Small intestine (tissue), 7 donors: ENCODE measurements around the gene ZBTB16. TPM values are rescaled to one million over a fixed set of nuclear protein-coding genes. Genes with fewer than 3 reads are reported as not detected.
A peak's percentile ranks its signal among the peaks of the same experiment; 100 is the strongest.

ENCODE experiments used
- DNase-seq, 2 donors: peaks; one replicate each; pipeline versions ENCODE4 v3.0.0 to v3.0.0-alpha.2; 2013
- FAIRE-seq: peaks from 2 replicates; lab custom pipeline; 2012; peaks lifted over from hg19 to GRCh38; lab: Jason Lieb, UNC
- H3K27ac ChIP-seq, 3 donors: one replicate each; pipeline ENCODE4 v1.5.1; 2013; ENCODE audit warnings: low read length in 2 of 3, mild to moderate bottlenecking in 2 of 3, control low read depth in 1 of 3, inconsistent platforms in 1 of 3, low read depth in 1 of 3, moderate library complexity in 1 of 3
- H3K27me3 ChIP-seq, 3 donors: one replicate each; pipeline ENCODE4 v1.6.1; 2013; ENCODE audit warnings: low read length in 3 of 3, inconsistent platforms in 1 of 3; ENCODE audit not compliant: control insufficient read depth in 3 of 3, insufficient read depth in 3 of 3
- H3K36me3 ChIP-seq, 3 donors: one replicate each; pipeline ENCODE4 v1.6.1; 2013; ENCODE audit warnings: low read length in 3 of 3, inconsistent platforms in 1 of 3, low read depth in 1 of 3, mild to moderate bottlenecking in 1 of 3, moderate library complexity in 1 of 3; ENCODE audit not compliant: control insufficient read depth in 3 of 3, insufficient read depth in 2 of 3
- H3K4me1 ChIP-seq, 3 donors: one replicate each; pipeline ENCODE4 v1.6.1; 2013; ENCODE audit warnings: low read length in 2 of 3, inconsistent platforms in 1 of 3, low read depth in 1 of 3, mild to moderate bottlenecking in 1 of 3, moderate library complexity in 1 of 3; ENCODE audit not compliant: control insufficient read depth in 3 of 3, insufficient read depth in 2 of 3
- H3K4me3 ChIP-seq, 3 donors: one replicate each; pipeline ENCODE4 v1.5.1; 2013; ENCODE audit warnings: low read length in 3 of 3, control low read depth in 1 of 3, inconsistent platforms in 1 of 3, low read depth in 1 of 3, mild to moderate bottlenecking in 1 of 3, moderate library complexity in 1 of 3
- H3K9me3 ChIP-seq, 2 donors: one replicate each; pipeline ENCODE4 v1.6.1; 2013; ENCODE audit warnings: low read depth in 1 of 2, low read length in 1 of 2; ENCODE audit not compliant: control insufficient read depth in 2 of 2, insufficient read depth in 1 of 2
- WGBS, 3 donors: extraction: QIAGEN DNeasy Blood & Tissue Kit; methylation state at CpG; one replicate each; pipeline ENCODE4 v1.1.7; 2013; 5-methylcytosine and 5-hydroxymethylcytosine counted together
- polyA plus RNA-seq, 4 donors: library from polyadenylated mRNA; stranded (reverse) in 3 of 4; unstranded in 1 of 4; fragments of 200-250 nt in 3 of 4; fragments of 120-200 nt in 1 of 4; gene quantifications; one replicate each; pipeline versions ENCODE4 v1.2.1 to v1.2.3, GENCODE V29; 2013
- donor health status: healthy with polysubstance abuse.
- donor health status: control.
- donor health status: control.
- donor health status: Bipolar disorder and iron deficiency.
- donor health status: healthy.

ZBTB16 gene
- polyA plus RNA-seq, 4 donors: 1.5 to 32.4 (median 17.4) TPM

GRCh38 chr11:114170226-114170625 is 110.7 kb downstream of the ZBTB16 start:
- H3K9me3 ChIP-seq: no peaks in the 10 kb centered on the region
- H3K27ac ChIP-seq: peak overlapping the region in 2 of 3 donors; percentile 59 to 81
- DNase-seq (no peak), FAIRE-seq (no peak)
- peaks cover 0 to 3% (median 0%) of the 10 kb centered on the region in 3 donors for H3K36me3 ChIP-seq
- no peak overlapping the region for H3K4me3 ChIP-seq
- 89 to 92% (median 89%) methylated on average over 10 of the region's 10 CpGs for WGBS, 3 donors
- no peaks in the 10 kb centered on the region for H3K27me3 ChIP-seq
- peaks cover 69 to 81% (median 71%) of the 10 kb centered on the region in 3 donors for H3K4me1 ChIP-seq

- no peaks in the 10 kb centered on the region for H3K27me3 ChIP-seq
- H3K4me3 ChIP-seq: no peak overlapping the region
- H3K36me3 ChIP-seq: peaks cover 0 to 3% (median 0%) of the 10 kb centered on the region in 3 donors
- peak overlapping the region; percentile 56 to 84 (median 81) for H3K27ac ChIP-seq
- FAIRE-seq (no peak), DNase-seq (peak; percentile 89 to 96)
- 24 to 40% (median 40%) methylated on average over 13 to 15 of the region's 15 CpGs for WGBS, 3 donors
- no peaks in the 10 kb centered on the region for H3K9me3 ChIP-seq
- H3K4me1 ChIP-seq: peaks cover 62 to 91% (median 68%) of the 10 kb centered on the region in 3 donors
These were observed 111.9 kb downstream of the ZBTB16 start for GRCh38 chr11:114171257-114172054.

- H3K27ac ChIP-seq: peak overlapping the region; percentile 77 to 84 (median 81)
- WGBS, 3 donors: 52 to 64% (median 63%) methylated on average over 14 of the region's 14 CpGs
- H3K4me1 ChIP-seq: peaks cover 62 to 94% (median 66%) of the 10 kb centered on the region in 3 donors
- H3K36me3 ChIP-seq: peaks cover 0 to 3% (median 0%) of the 10 kb centered on the region in 3 donors
- no peaks in the 10 kb centered on the region for H3K27me3 ChIP-seq
- no peak for FAIRE-seq
- H3K9me3 ChIP-seq: no peaks in the 10 kb centered on the region
- DNase-seq: no peak
- H3K4me3 ChIP-seq: no peak overlapping the region
These were observed 112.7 kb downstream of the ZBTB16 start for GRCh38 chr11:114172055-114172861.

- Histone ChIP-seq H3K4me1 (peaks cover 60 to 92% (median 63%) of the 10 kb centered on the region in 3 donors), H3K9me3 (no peaks in the 10 kb centered on the region), H3K27ac (peak overlapping the region; percentile 62 to 84 (median 77)), H3K36me3 (peaks cover 0 to 3% (median 0%) of the 10 kb centered on the region in 3 donors), H3K27me3 (no peaks in the 10 kb centered on the region), H3K4me3 (no peak overlapping the region)
- FAIRE-seq (no peak), DNase-seq (no peak)
- 40 to 56% (median 50%) methylated on average over 8 of the region's 8 CpGs for WGBS, 3 donors
These were observed 113.4 kb downstream of the ZBTB16 start for GRCh38 chr11:114172871-114173444.

- Histone ChIP-seq H3K27me3 (no peaks in the 10 kb centered on the region), H3K27ac (peak overlapping the region; percentile 62 to 84 (median 77)), H3K9me3 (no peaks in the 10 kb centered on the region), H3K4me1 (peaks cover 55 to 90% (median 61%) of the 10 kb centered on the region in 3 donors), H3K36me3 (peaks cover 0 to 3% (median 0%) of the 10 kb centered on the region in 3 donors), H3K4me3 (no peak overlapping the region)
- DNase-seq (peak; percentile 65 to 76), FAIRE-seq (no peak)
- 40 to 77% (median 57%) methylated on average over 5 of the region's 5 CpGs for WGBS, 3 donors
These were observed 114.3 kb downstream of the ZBTB16 start for GRCh38 chr11:114173843-114174242.

GRCh38 chr11:114174712-114175495 is 115.4 kb downstream of the ZBTB16 start:
- H3K27ac ChIP-seq: peak overlapping the region in 2 of 3 donors; percentile 13 to 18
- FAIRE-seq: no peak
- no peak for DNase-seq
- H3K4me3 ChIP-seq: no peak overlapping the region
- no peaks in the 10 kb centered on the region for H3K27me3 ChIP-seq
- peaks cover 49 to 86% (median 59%) of the 10 kb centered on the region in 3 donors for H3K4me1 ChIP-seq
- WGBS, 3 donors: 58 to 88% (median 80%) methylated on average over 3 of the region's 3 CpGs
- H3K36me3 ChIP-seq: no peaks in the 10 kb centered on the region
- no peaks in the 10 kb centered on the region for H3K9me3 ChIP-seq

- 56 to 76% (median 64%) methylated on average over 6 of the region's 6 CpGs for WGBS, 3 donors
- Histone ChIP-seq H3K27ac (peak overlapping the region; percentile 42 to 71 (median 59)), H3K4me1 (peaks cover 45 to 85% (median 54%) of the 10 kb centered on the region in 3 donors), H3K27me3 (no peaks in the 10 kb centered on the region), H3K9me3 (no peaks in the 10 kb centered on the region), H3K4me3 (no peak overlapping the region), H3K36me3 (no peaks in the 10 kb centered on the region)
- FAIRE-seq (no peak), DNase-seq (no peak)
These were observed 116.2 kb downstream of the ZBTB16 start for GRCh38 chr11:114175706-114176105.
